Measurements from ENCODE around the gene KCNT1. TPM values are rescaled to one million over a fixed set of nuclear protein-coding genes. Genes with fewer than 3 reads are reported as not detected.

The KCNT1 gene
- total RNA-seq, 1 donor from 2014 or later = not detected

DNA sequence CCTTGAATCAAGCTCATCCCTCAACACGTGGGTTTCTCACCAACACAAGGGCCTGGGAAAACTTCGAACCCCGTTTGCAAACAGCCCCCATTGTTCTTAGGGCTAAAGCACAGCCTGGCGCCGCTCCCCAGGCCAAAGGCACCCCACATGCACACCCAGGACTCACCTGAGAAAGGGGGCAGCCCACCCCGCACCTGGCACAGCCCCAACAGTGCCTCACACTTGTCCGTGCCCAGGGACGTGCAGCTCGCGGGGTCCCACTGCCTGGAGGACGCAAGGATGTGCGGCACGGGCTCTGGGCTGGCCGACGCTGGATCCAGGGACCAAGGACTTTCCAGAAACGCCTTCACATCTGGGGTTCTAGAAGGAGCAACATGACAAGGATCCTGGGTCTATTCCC lies 5.5 kb upstream of the KCNT1 start:
- Mint-ChIP-seq H3K4me1 (ENCODE audit: low read depth, unreplicated experiment) (peaks cover 9% of the 10 kb centered on the region), H3K27me3 (ENCODE audit: low read depth, unreplicated experiment) (peaks cover 20% of the 10 kb centered on the region), H3K9me3 (ENCODE audit: unreplicated experiment) (no peaks in the 10 kb centered on the region), H3K36me3 (ENCODE audit: low read depth, unreplicated experiment) (no peaks in the 10 kb centered on the region), H3K4me3 (ENCODE audit: unreplicated experiment) (no peak overlapping the region), H3K27ac (ENCODE audit: unreplicated experiment) (no peak overlapping the region)
- TF ChIP-seq EZH2 (IDR thresholded peaks at IDR 0.05; ENCODE audit: insufficient read depth, low read length) = no peak
- TF ChIP-seq, protein P1, sequence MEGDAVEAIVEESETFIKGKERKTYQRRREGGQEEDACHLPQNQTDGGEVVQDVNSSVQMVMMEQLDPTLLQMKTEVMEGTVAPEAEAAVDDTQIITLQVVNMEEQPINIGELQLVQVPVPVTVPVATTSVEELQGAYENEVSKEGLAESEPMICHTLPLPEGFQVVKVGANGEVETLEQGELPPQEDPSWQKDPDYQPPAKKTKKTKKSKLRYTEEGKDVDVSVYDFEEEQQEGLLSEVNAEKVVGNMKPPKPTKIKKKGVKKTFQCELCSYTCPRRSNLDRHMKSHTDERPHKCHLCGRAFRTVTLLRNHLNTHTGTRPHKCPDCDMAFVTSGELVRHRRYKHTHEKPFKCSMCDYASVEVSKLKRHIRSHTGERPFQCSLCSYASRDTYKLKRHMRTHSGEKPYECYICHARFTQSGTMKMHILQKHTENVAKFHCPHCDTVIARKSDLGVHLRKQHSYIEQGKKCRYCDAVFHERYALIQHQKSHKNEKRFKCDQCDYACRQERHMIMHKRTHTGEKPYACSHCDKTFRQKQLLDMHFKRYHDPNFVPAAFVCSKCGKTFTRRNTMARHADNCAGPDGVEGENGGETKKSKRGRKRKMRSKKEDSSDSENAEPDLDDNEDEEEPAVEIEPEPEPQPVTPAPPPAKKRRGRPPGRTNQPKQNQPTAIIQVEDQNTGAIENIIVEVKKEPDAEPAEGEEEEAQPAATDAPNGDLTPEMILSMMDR (IDR thresholded peaks at IDR 0.05; ENCODE audit: insufficient read depth, low read depth, low read length) = no peak
- Histone ChIP-seq H3K36me3 (ENCODE audit: insufficient read depth, low read length) (no peaks in the 10 kb centered on the region), H3K4me2 (ENCODE audit: low read length) (no peak overlapping the region), H3K4me1 (ENCODE audit: insufficient read depth, low read length) (no peaks in the 10 kb centered on the region), H3K9me3 (ENCODE audit: insufficient read depth, low read depth, low read length) (no peaks in the 10 kb centered on the region), H4K20me1 (ENCODE audit: insufficient read depth, low read length) (no peaks in the 10 kb centered on the region), H3K27ac (ENCODE audit: low read depth, low read length) (no peak overlapping the region), H3K79me2 (ENCODE audit: insufficient read depth, low read length) (no peaks in the 10 kb centered on the region), H3K9ac (ENCODE audit: low read length) (no peak overlapping the region), H3K4me3 (ENCODE audit: insufficient read depth, low read depth, low read length) (no peak overlapping the region), H2AFZ (ENCODE audit: low read depth, low read length) (no peak overlapping the region), H3K27me3 (ENCODE audit: insufficient read depth, low read length) (no peaks in the 10 kb centered on the region)
- DNase-seq (ENCODE audit: low read depth) = no peak
- FAIRE-seq = no peak

DNA sequence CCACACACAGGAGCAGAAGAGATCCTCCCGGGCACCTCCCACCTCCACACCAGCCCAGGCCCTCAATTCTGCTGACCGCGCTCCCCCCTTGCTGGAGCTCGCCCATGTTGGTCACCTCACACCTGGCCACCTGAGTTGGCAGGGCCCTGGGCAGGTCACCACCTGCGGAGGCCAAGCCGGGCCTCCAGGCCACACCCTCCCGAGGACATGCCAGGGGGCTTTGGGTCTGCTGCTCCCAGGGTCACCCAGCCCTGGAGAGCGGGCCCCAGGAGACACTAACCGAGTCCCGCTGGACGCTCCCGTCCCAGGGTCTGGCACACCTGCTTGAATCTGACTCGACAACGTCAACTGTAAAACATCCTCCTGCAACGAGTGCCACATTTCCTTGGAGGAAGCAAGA lies 4.8 kb upstream of the KCNT1 start:
- no peaks in the 10 kb centered on the region for H3K79me2 ChIP-seq (ENCODE audit: insufficient read depth, low read length)
- TF ChIP-seq EZH2 (IDR thresholded peaks at IDR 0.05; ENCODE audit: insufficient read depth, low read length) = no peak
- TF ChIP-seq, protein P1 (IDR thresholded peaks at IDR 0.05; ENCODE audit: insufficient read depth, low read depth, low read length) = no peak
- Mint-ChIP-seq H3K4me3 (ENCODE audit: unreplicated experiment) (no peak overlapping the region), H3K9me3 (ENCODE audit: unreplicated experiment) (no peaks in the 10 kb centered on the region), H3K27me3 (ENCODE audit: low read depth, unreplicated experiment) (peaks cover 20% of the 10 kb centered on the region), H3K27ac (ENCODE audit: unreplicated experiment) (no peak overlapping the region), H3K36me3 (ENCODE audit: low read depth, unreplicated experiment) (no peaks in the 10 kb centered on the region), H3K4me1 (ENCODE audit: low read depth, unreplicated experiment) (peaks cover 4% of the 10 kb centered on the region)
- no peak overlapping the region for H3K4me3 ChIP-seq (ENCODE audit: insufficient read depth, low read depth, low read length)
- no peaks in the 10 kb centered on the region for H3K27me3 ChIP-seq (ENCODE audit: insufficient read depth, low read length)
- DNase-seq (ENCODE audit: low read depth) = no peak
- no peaks in the 10 kb centered on the region for H3K9me3 ChIP-seq (ENCODE audit: insufficient read depth, low read depth, low read length)
- no peak overlapping the region for H3K27ac ChIP-seq (ENCODE audit: low read depth, low read length)
- no peaks in the 10 kb centered on the region for H3K4me1 ChIP-seq (ENCODE audit: insufficient read depth, low read length)
- no peaks in the 10 kb centered on the region for H4K20me1 ChIP-seq (ENCODE audit: insufficient read depth, low read length)
- no peak overlapping the region for H3K4me2 ChIP-seq (ENCODE audit: low read length)
- H3K9ac ChIP-seq (ENCODE audit: low read length) = no peak overlapping the region
- H3K36me3 ChIP-seq (ENCODE audit: insufficient read depth, low read length) = no peaks in the 10 kb centered on the region
- no peak for FAIRE-seq
- H2AFZ ChIP-seq (ENCODE audit: low read depth, low read length) = no peak overlapping the region

DNA sequence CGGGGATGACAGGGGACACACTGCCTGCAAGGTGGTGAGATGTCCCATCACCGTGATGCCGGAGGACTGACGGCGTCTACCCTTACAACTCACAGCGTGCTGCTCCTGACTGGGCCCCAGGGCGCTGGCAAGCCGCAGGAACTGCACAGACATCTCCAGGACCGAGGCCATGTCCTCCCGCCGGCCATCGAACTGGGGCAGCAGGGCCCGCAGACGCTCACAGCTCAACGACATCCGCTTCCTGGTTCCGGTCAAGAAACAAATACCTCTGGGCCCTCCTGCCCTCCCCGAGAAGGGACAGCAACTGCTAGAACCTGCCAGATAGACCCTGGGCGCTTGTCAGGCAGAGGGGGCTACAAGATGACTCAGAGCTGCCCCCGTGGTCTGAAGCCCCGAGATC lies 3.7 kb upstream of the KCNT1 start:
- Mint-ChIP-seq H3K27ac (ENCODE audit: unreplicated experiment) (no peak overlapping the region), H3K4me3 (ENCODE audit: unreplicated experiment) (no peak overlapping the region), H3K9me3 (ENCODE audit: unreplicated experiment) (no peaks in the 10 kb centered on the region), H3K4me1 (ENCODE audit: low read depth, unreplicated experiment) (no peaks in the 10 kb centered on the region), H3K27me3 (ENCODE audit: low read depth, unreplicated experiment) (peaks cover 20% of the 10 kb centered on the region), H3K36me3 (ENCODE audit: low read depth, unreplicated experiment) (no peaks in the 10 kb centered on the region)
- H3K36me3 ChIP-seq (ENCODE audit: insufficient read depth, low read length) = no peaks in the 10 kb centered on the region
- no peaks in the 10 kb centered on the region for H3K79me2 ChIP-seq (ENCODE audit: insufficient read depth, low read length)
- H3K4me3 ChIP-seq (ENCODE audit: insufficient read depth, low read depth, low read length) = no peak overlapping the region
- no peaks in the 10 kb centered on the region for H4K20me1 ChIP-seq (ENCODE audit: insufficient read depth, low read length)
- peaks cover 2% of the 10 kb centered on the region for H3K27me3 ChIP-seq (ENCODE audit: insufficient read depth, low read length)
- H2AFZ ChIP-seq (ENCODE audit: low read depth, low read length) = no peak overlapping the region
- no peak overlapping the region for H3K9ac ChIP-seq (ENCODE audit: low read length)
- H3K4me1 ChIP-seq (ENCODE audit: insufficient read depth, low read length) = no peaks in the 10 kb centered on the region
- no peak overlapping the region for H3K4me2 ChIP-seq (ENCODE audit: low read length)
- FAIRE-seq (no peak), DNase-seq (ENCODE audit: low read depth) (no peak)
- no peaks in the 10 kb centered on the region for H3K9me3 ChIP-seq (ENCODE audit: insufficient read depth, low read depth, low read length)
- TF ChIP-seq, protein P1 (IDR thresholded peaks at IDR 0.05; ENCODE audit: insufficient read depth, low read depth, low read length) = no peak
- TF ChIP-seq EZH2 (IDR thresholded peaks at IDR 0.05; ENCODE audit: insufficient read depth, low read length) = no peak
- no peak overlapping the region for H3K27ac ChIP-seq (ENCODE audit: low read depth, low read length)
